ENCODE data around the gene LRRN2.

GRCh38 chr1:204662530-204662929 is 23.0 kb downstream of the LRRN2 start:
- TF ChIP-seq TARDBP (IDR thresholded peaks at IDR 0.05) (no peak), PKNOX1 (IDR thresholded peaks at IDR 0.05) (no peak), BHLHE40 (IDR thresholded peaks at IDR 0.05; ENCODE audit: borderline replicate concordance) (no peak), FOXM1 (IDR thresholded peaks at IDR 0.05; ENCODE audit: borderline replicate concordance) (no peak), ELF4 (IDR thresholded peaks at IDR 0.05) (no peak), ARNT (IDR thresholded peaks at IDR 0.05) (no peak), ZNF384 (IDR thresholded peaks at IDR 0.05) (no peak), HDGF (IDR thresholded peaks at IDR 0.05; ENCODE audit: borderline replicate concordance) (no peak), SUZ12 (IDR thresholded peaks at IDR 0.05) (no peak), SP1 (IDR thresholded peaks at IDR 0.05) (no peak), NFRKB (IDR thresholded peaks at IDR 0.05) (no peak), LEF1 (IDR thresholded peaks at IDR 0.05; ENCODE audit: borderline replicate concordance) (no peak)
